Measurements from ENCODE around the gene TADA2B. TPM values are rescaled to one million over a fixed set of nuclear protein-coding genes. Genes with fewer than 3 reads are reported as not detected.

The TADA2B gene
- polyA plus RNA-seq, 2 of the 4 experiments (the other 2 are of a cell fraction) = 6.7 to 10.8 TPM

DNA sequence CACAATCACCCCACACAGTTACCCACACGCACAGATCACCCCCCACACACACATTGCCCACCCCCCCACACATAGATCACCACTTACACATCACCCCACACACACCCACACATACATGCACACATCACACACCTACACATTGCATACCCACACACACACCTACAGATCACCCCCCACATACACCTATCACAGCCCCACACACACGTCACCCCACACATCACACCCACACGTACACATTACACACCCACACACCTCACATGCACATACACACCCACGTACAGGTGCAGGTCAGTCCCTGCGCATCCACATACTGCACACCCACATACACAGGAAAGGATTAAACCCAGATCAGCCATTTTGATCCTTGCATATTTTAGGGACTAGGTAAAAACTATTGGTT lies 15.3 kb upstream of the TADA2B start:
- DNase-seq (ENCODE audit: low read depth in 1 of 2, low spot score in 1 of 2) = no peak
- no peak for FAIRE-seq
- H3K27ac ChIP-seq = no peak overlapping the region
- H3K4me1 ChIP-seq = peaks cover 21% of the 10 kb centered on the region
- TF ChIP-seq NFE2L2 (conservative IDR thresholded peaks at IDR 0.05; ENCODE audit: low read length) (no peak), RAD21 (conservative IDR thresholded peaks at IDR 0.05 in 1 of 2, IDR thresholded peaks at IDR 0.05 in 1 of 2) (no peak), JUNB (IDR thresholded peaks at IDR 0.05) (no peak), RFX5 (IDR thresholded peaks at IDR 0.05) (no peak), CBX8 (IDR thresholded peaks at IDR 0.05) (no peak), HDAC2 (IDR thresholded peaks at IDR 0.05) (no peak), RCOR1 (IDR thresholded peaks at IDR 0.05; ENCODE audit: low read depth, low read length) (no peak), CHD4 (IDR thresholded peaks at IDR 0.05; ENCODE audit: borderline replicate concordance) (no peak), ZSCAN20 (CRISPR knock-in tag; IDR thresholded peaks at IDR 0.05) (no peak), ZC3H11A (IDR thresholded peaks at IDR 0.05) (no peak), POLR2AphosphoS2 (conservative IDR thresholded peaks at IDR 0.05; ENCODE audit: low read length) (no peak), NR3C1 (IDR thresholded peaks at IDR 0.05) (no peak), EHMT2 (IDR thresholded peaks at IDR 0.05; ENCODE audit: low read depth) (no peak)
- TF ChIP-seq, protein P1, sequence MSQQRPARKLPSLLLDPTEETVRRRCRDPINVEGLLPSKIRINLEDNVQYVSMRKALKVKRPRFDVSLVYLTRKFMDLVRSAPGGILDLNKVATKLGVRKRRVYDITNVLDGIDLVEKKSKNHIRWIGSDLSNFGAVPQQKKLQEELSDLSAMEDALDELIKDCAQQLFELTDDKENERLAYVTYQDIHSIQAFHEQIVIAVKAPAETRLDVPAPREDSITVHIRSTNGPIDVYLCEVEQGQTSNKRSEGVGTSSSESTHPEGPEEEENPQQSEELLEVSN (IDR thresholded peaks at IDR 0.05; ENCODE audit: borderline replicate concordance, low read depth) = no peak
- TF ChIP-seq, protein P2, sequence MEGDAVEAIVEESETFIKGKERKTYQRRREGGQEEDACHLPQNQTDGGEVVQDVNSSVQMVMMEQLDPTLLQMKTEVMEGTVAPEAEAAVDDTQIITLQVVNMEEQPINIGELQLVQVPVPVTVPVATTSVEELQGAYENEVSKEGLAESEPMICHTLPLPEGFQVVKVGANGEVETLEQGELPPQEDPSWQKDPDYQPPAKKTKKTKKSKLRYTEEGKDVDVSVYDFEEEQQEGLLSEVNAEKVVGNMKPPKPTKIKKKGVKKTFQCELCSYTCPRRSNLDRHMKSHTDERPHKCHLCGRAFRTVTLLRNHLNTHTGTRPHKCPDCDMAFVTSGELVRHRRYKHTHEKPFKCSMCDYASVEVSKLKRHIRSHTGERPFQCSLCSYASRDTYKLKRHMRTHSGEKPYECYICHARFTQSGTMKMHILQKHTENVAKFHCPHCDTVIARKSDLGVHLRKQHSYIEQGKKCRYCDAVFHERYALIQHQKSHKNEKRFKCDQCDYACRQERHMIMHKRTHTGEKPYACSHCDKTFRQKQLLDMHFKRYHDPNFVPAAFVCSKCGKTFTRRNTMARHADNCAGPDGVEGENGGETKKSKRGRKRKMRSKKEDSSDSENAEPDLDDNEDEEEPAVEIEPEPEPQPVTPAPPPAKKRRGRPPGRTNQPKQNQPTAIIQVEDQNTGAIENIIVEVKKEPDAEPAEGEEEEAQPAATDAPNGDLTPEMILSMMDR (IDR thresholded peaks at IDR 0.05) = no peak
- H3K4me2 ChIP-seq = no peak overlapping the region
- no peak for ATAC-seq
- ChIA-PET CTCF (interaction anchor here (3.8 kb wide), 1 partner anchor 43 kb away, joined by 15 read pairs; no protein-coding TSS in a partner anchor), POLR2A (no interaction called here)
- no peak overlapping the region for H3K4me3 ChIP-seq
- 91% methylated on average over 5 of the region's 5 CpGs for WGBS (ENCODE audit: missing lambda C conversion rate)
- no peaks in the 10 kb centered on the region for H3K9me3 ChIP-seq

DNA sequence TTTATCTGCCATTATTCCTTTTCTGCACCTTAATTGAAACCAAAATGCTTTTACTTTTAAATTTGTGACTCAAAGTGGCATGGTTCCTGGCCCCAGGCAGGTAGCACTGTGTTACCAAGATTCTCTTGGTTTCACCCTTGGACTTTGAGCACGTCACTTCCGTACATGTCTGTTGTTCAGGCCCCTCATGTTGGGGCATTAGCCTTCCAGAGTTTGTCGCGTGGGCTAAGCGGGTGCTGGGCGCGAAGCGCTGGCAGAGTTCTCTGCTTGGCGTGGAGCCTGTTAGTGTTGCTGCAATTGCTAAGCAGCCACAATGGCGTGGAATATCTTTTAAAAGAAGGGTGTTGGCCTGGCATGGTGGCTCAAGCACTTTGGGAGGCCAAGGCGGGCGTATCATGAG lies 14.0 kb upstream of the TADA2B start:
- DNase-seq (ENCODE audit: low read depth in 1 of 2, low spot score in 1 of 2) (no peak), ATAC-seq (no peak), FAIRE-seq (no peak)
- Histone ChIP-seq H3K4me2 (peak overlapping the region; percentile 33; the same call in 1 of the 3 replicates), H3K9me3 (no peaks in the 10 kb centered on the region), H3K4me3 (no peak overlapping the region), H3K4me1 (peaks cover 27% of the 10 kb centered on the region), H3K27ac (peak overlapping the region in 1 of 2 experiments; percentile 53; a peak in 2 of 6 replicates)
- WGBS (ENCODE audit: missing lambda C conversion rate) = 94% methylated on average over 10 of the region's 12 CpGs
- TF ChIP-seq SMC3 (IDR thresholded peaks at IDR 0.05) = no peak
- no peak for TF ChIP-seq NFE2L2 (conservative IDR thresholded peaks at IDR 0.05; ENCODE audit: low read length)
- TF ChIP-seq NR3C1 (IDR thresholded peaks at IDR 0.05) = no peak
- TF ChIP-seq JUN (IDR thresholded peaks at IDR 0.05) = no peak
- TF ChIP-seq RNF2 (IDR thresholded peaks at IDR 0.05; ENCODE audit: borderline replicate concordance, low read depth) = no peak
- TF ChIP-seq POLR2A (IDR thresholded peaks at IDR 0.05; ENCODE audit: low read length) = no peak
- TF ChIP-seq, protein P3, sequence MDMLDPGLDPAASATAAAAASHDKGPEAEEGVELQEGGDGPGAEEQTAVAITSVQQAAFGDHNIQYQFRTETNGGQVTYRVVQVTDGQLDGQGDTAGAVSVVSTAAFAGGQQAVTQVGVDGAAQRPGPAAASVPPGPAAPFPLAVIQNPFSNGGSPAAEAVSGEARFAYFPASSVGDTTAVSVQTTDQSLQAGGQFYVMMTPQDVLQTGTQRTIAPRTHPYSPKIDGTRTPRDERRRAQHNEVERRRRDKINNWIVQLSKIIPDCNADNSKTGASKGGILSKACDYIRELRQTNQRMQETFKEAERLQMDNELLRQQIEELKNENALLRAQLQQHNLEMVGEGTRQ (IDR thresholded peaks at IDR 0.05) = no peak
- TF ChIP-seq RAD21 (conservative IDR thresholded peaks at IDR 0.05 in 1 of 2, IDR thresholded peaks at IDR 0.05 in 1 of 2) = no peak
- no peak for TF ChIP-seq MYC (IDR thresholded peaks at IDR 0.05; ENCODE audit: borderline replicate concordance, low read length)
- TF ChIP-seq HEYL (CRISPR knock-in tag; IDR thresholded peaks at IDR 0.05) = no peak
- no peak for TF ChIP-seq RFX5 (IDR thresholded peaks at IDR 0.05)
- no peak for TF ChIP-seq FOXS1 (CRISPR knock-in tag; IDR thresholded peaks at IDR 0.05)
- TF ChIP-seq PHF8 (IDR thresholded peaks at IDR 0.05; ENCODE audit: borderline replicate concordance, low read depth) = no peak
- TF ChIP-seq RCOR1 (IDR thresholded peaks at IDR 0.05; ENCODE audit: low read depth, low read length) = no peak
- no peak for TF ChIP-seq FOSL2 (IDR thresholded peaks at IDR 0.05)
- TF ChIP-seq FOSL2 (CRISPR knock-in tag; IDR thresholded peaks at IDR 0.05) = no peak
- TF ChIP-seq, protein P4, sequence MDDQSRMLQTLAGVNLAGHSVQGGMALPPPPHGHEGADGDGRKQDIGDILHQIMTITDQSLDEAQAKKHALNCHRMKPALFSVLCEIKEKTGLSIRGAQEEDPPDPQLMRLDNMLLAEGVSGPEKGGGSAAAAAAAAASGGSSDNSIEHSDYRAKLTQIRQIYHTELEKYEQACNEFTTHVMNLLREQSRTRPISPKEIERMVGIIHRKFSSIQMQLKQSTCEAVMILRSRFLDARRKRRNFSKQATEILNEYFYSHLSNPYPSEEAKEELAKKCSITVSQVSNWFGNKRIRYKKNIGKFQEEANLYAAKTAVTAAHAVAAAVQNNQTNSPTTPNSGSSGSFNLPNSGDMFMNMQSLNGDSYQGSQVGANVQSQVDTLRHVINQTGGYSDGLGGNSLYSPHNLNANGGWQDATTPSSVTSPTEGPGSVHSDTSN (IDR thresholded peaks at IDR 0.05) = no peak
- no peak for TF ChIP-seq ZNF302 (CRISPR knock-in tag; IDR thresholded peaks at IDR 0.05)
- TF ChIP-seq, protein P5, sequence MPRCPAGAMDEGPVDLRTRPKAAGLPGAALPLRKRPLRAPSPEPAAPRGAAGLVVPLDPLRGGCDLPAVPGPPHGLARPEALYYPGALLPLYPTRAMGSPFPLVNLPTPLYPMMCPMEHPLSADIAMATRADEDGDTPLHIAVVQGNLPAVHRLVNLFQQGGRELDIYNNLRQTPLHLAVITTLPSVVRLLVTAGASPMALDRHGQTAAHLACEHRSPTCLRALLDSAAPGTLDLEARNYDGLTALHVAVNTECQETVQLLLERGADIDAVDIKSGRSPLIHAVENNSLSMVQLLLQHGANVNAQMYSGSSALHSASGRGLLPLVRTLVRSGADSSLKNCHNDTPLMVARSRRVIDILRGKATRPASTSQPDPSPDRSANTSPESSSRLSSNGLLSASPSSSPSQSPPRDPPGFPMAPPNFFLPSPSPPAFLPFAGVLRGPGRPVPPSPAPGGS (IDR thresholded peaks at IDR 0.05) = no peak
- CTCF ChIA-PET = interaction anchor here (3.8 kb wide), 1 partner anchor 42 kb away, joined by 15 read pairs; no protein-coding TSS in a partner anchor
- POLR2A ChIA-PET = no interaction called here

All from A549 (cell line).